PC-9 (cell line): Measurements from ENCODE around the gene TMEM17. TPM values are rescaled to one million over a fixed set of nuclear protein-coding genes. Genes with fewer than 3 reads are reported as not detected.

Experiments
- BruUV-seq: library from RNA; stranded (reverse); fragments of 400-500 nt; replicated peaks from 2 replicates; lab custom pipeline; 2021; lab: Mats Ljungman, UMichigan
- CTCF ChIA-PET: fragments of 300-600 bp; sonication (Branson Sonifier 250); formaldehyde crosslinking; loops from one replicate; lab custom pipeline; 2022; ENCODE audit warnings: antibody characterized with exemption; lab: Charles Lee
- POLR2A ChIA-PET: fragments of 300-600 bp; sonication (Branson Sonifier 250); formaldehyde crosslinking; loops from one replicate; lab custom pipeline; 2022; ENCODE audit warnings: antibody characterized with exemption; ENCODE audit not compliant: unreplicated experiment; lab: Charles Lee
- DNase-seq, 2 experiments: peaks; one replicate each; pipeline versions ENCODE4 v3.0.0 to v3.0.0-alpha.2; 2015 to 2022; ENCODE audit warnings: mixed read lengths in 1 of 2
- H2AFZ ChIP-seq: fragments of 200-600 bp; sonication (generic); 2 replicates; pipeline ENCODE4 v1.8.1; 2017; ENCODE audit warnings: antibody characterized with exemption
- H3F3A ChIP-seq: fragments of 200-600 bp; sonication (generic); 2 replicates; pipeline ENCODE4 v1.8.1; 2017; ENCODE audit warnings: antibody characterized with exemption, mild to moderate bottlenecking, low read depth; ENCODE audit not compliant: insufficient read depth
- H3K27ac ChIP-seq: fragments of 200-600 bp; sonication (generic); 2 replicates; pipeline ENCODE4 v1.6.1; 2016; ENCODE audit warnings: mixed run types
- H3K27me3 ChIP-seq: fragments of 200-600 bp; sonication (generic); 2 replicates; pipeline ENCODE4 v1.6.1; 2016; ENCODE audit warnings: low read depth, mixed run types; ENCODE audit not compliant: insufficient read depth
- H3K36me3 ChIP-seq: fragments of 200-600 bp; sonication (generic); 2 replicates; pipeline ENCODE4 v1.6.1; 2016; ENCODE audit warnings: low read depth, mixed run types
- H3K4me1 ChIP-seq: fragments of 200-600 bp; sonication (generic); replicated peaks from 2 replicates; pipeline ENCODE4 v1.6.1; 2016; ENCODE audit warnings: mixed run types; ENCODE audit not compliant: insufficient read depth
- H3K4me2 ChIP-seq: fragments of 200-600 bp; sonication (generic); 2 replicates; pipeline ENCODE4 v1.6.1; 2017; ENCODE audit warnings: mixed run types
- H3K4me3 ChIP-seq: fragments of 200-600 bp; sonication (generic); 2 replicates; pipeline ENCODE4 v1.6.1; 2016; ENCODE audit warnings: mixed run types
- H3K79me2 ChIP-seq: fragments of 200-600 bp; sonication (generic); 2 replicates; pipeline ENCODE4 v1.6.1; 2017; ENCODE audit warnings: low read depth, mixed run types
- H3K9me2 ChIP-seq: fragments of 200-600 bp; sonication (generic); 2 replicates; pipeline ENCODE4 v1.8.1; 2017; ENCODE audit warnings: mild to moderate bottlenecking; ENCODE audit not compliant: insufficient read depth
- H3K9me3 ChIP-seq: fragments of 200-600 bp; sonication (generic); 2 replicates; pipeline ENCODE4 v1.8.1; 2016; ENCODE audit warnings: low read depth; ENCODE audit not compliant: insufficient read depth
- H4K20me1 ChIP-seq: fragments of 200-600 bp; sonication (generic); 2 replicates; pipeline ENCODE4 v1.8.1; 2017; ENCODE audit not compliant: insufficient read depth
- EZH2 ChIP-seq: fragments of 200-600 bp; sonication (generic); IDR thresholded peaks from 2 replicates; pipeline ENCODE4 v1.8.0; 2017; ENCODE audit warnings: antibody characterized with exemption, low read depth
- intact Hi-C: fragments of 100-400 bp; cut with micrococcal nuclease; formaldehyde crosslinking; loops from one replicate; pipeline ENCODE4 v1.10.0; 2022; ENCODE audit not compliant: unreplicated experiment
- total RNA-seq: library from RNA; stranded (reverse); gene quantifications from 2 replicates; pipeline ENCODE4 v1.2.3, GENCODE V29; 2021
- TF ChIP-seq, protein P1 (sequence below): fragments of 200-600 bp; sonication (generic); conservative IDR thresholded peaks from 2 replicates; pipeline ENCODE4 v1.6.1; 2017; ENCODE audit warnings: mixed run types, antibody characterized with exemption, mild to moderate bottlenecking, moderate library complexity

TMEM17 gene
- total RNA-seq, 1 experiment from 2014 or later = 11.0 TPM

- POLR2A ChIA-PET = no interaction called here
- no peak for DNase-seq
Observed at GRCh38 chr2:62529758-62530157, 23.8 kb upstream of the TMEM17 start.

DNA sequence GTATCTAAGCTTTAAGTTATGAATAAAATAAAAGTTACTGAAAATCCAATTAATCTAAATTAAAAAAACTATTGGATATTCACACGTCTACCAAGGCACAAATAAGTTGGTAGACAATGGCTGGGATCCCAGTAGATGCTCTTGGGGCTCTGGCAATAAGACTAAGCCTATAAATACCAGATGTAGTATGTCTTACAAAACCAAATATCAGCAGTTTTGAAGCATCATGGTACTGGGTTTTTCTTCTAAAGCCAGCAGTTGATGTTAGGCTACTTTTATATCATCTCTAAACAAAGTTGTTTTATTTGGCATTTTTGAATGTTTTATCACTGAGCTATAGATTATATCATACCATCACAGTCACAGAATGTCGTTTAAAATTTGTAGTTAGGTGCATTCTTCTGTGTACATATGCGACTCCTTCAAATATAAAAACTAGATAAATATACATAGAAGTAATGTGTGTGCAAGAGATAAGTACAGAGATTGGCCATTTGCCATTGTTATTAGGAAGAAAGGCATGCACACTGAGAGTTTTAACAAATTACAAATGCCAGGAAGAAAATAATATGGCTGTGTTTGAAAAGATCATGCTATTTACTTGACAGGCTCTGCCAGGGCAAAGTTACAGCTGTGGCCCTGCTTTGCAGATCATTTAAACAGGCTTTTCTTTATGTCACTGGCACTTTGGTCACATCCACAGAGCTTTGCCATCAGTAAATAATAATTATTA is 21.6 kb upstream of the TMEM17 start:
- Histone ChIP-seq H3K4me3 (no peak overlapping the region), H4K20me1 (no peaks in the 10 kb centered on the region), H3K79me2 (no peaks in the 10 kb centered on the region), H3K36me3 (no peaks in the 10 kb centered on the region), H3K4me1 (no peaks in the 10 kb centered on the region), H2AFZ (no peak overlapping the region), H3K27ac (no peak overlapping the region), H3K4me2 (no peak overlapping the region), H3K9me3 (no peaks in the 10 kb centered on the region), H3K27me3 (no peaks in the 10 kb centered on the region), H3F3A (no peaks in the 10 kb centered on the region), H3K9me2 (no peaks in the 10 kb centered on the region)
- ChIA-PET CTCF (interaction anchor here (0.6 kb wide), 2 partner anchors 248 to 634 kb away, joined by 3 read pairs; no protein-coding TSS in a partner anchor), POLR2A (interaction anchor here (0.6 kb wide), 1 partner anchor 967 kb away, joined by 7 read pairs; no protein-coding TSS in a partner anchor)
- intact Hi-C loops = no loop called here
- no TSS peak for BruUV-seq
- no peak for DNase-seq
- TF ChIP-seq, protein P1, sequence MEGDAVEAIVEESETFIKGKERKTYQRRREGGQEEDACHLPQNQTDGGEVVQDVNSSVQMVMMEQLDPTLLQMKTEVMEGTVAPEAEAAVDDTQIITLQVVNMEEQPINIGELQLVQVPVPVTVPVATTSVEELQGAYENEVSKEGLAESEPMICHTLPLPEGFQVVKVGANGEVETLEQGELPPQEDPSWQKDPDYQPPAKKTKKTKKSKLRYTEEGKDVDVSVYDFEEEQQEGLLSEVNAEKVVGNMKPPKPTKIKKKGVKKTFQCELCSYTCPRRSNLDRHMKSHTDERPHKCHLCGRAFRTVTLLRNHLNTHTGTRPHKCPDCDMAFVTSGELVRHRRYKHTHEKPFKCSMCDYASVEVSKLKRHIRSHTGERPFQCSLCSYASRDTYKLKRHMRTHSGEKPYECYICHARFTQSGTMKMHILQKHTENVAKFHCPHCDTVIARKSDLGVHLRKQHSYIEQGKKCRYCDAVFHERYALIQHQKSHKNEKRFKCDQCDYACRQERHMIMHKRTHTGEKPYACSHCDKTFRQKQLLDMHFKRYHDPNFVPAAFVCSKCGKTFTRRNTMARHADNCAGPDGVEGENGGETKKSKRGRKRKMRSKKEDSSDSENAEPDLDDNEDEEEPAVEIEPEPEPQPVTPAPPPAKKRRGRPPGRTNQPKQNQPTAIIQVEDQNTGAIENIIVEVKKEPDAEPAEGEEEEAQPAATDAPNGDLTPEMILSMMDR = no peak
- no peak for TF ChIP-seq EZH2

More at GRCh38 chr2:62529758-62530157, 23.8 kb upstream of the TMEM17 start:
- Histone ChIP-seq H3K27ac (no peak overlapping the region), H3F3A (no peaks in the 10 kb centered on the region), H3K9me3 (0 out of 2 replicates have a peak, but pooled peaks cover 4% of the 10 kb centered on the region), H3K4me1 (no peaks in the 10 kb centered on the region), H4K20me1 (no peaks in the 10 kb centered on the region), H2AFZ (no peak overlapping the region), H3K9me2 (no peaks in the 10 kb centered on the region), H3K4me2 (no peak overlapping the region), H3K27me3 (no peaks in the 10 kb centered on the region), H3K79me2 (no peaks in the 10 kb centered on the region), H3K36me3 (no peaks in the 10 kb centered on the region), H3K4me3 (no peak overlapping the region)
- CTCF ChIA-PET = no interaction called here
- TF ChIP-seq, protein P1 = no peak
- no peak for TF ChIP-seq EZH2
- BruUV-seq = no TSS peak
- intact Hi-C loops = no loop called here

GRCh38 chr2:62526531-62527381 is 20.8 kb upstream of the TMEM17 start:
- POLR2A ChIA-PET = interaction anchor here (0.6 kb wide), 1 partner anchor 966 kb away, joined by 7 read pairs; no protein-coding TSS in a partner anchor
- H3K27ac ChIP-seq = no peak overlapping the region

More at GRCh38 chr2:62526531-62527381, 20.8 kb upstream of the TMEM17 start:
- Histone ChIP-seq H3K4me3 (no peak overlapping the region), H3K27me3 (no peaks in the 10 kb centered on the region), H4K20me1 (no peaks in the 10 kb centered on the region), H3F3A (no peaks in the 10 kb centered on the region), H3K4me2 (no peak overlapping the region), H3K79me2 (no peaks in the 10 kb centered on the region), H3K36me3 (no peaks in the 10 kb centered on the region), H2AFZ (no peak overlapping the region), H3K9me3 (no peaks in the 10 kb centered on the region), H3K9me2 (no peaks in the 10 kb centered on the region), H3K4me1 (no peaks in the 10 kb centered on the region)
- no TSS peak for BruUV-seq
- DNase-seq = no peak
- intact Hi-C loops = no loop called here
- CTCF ChIA-PET = interaction anchor here (0.6 kb wide), 2 partner anchors 249 to 633 kb away, joined by 3 read pairs; no protein-coding TSS in a partner anchor
- no peak for TF ChIP-seq EZH2
